Endodermal cell (in vitro differentiated cells): ENCODE results near the gene PLPPR1. TPM values are rescaled to one million over a fixed set of nuclear protein-coding genes. Genes with fewer than 3 reads are reported as not detected.

Experiments
- DNase-seq: peaks from one replicate; pipeline ENCODE4 v3.0.0-alpha.2; 2017
- H3K27ac ChIP-seq: 2 replicates; pipeline ENCODE4 v1.5.1; 2013; ENCODE audit warnings: mild to moderate bottlenecking, low read depth, low read length, moderate library complexity
- H3K27me3 ChIP-seq: 2 replicates; pipeline ENCODE4 v1.6.1; 2013; ENCODE audit warnings: mild to moderate bottlenecking, low read length, moderate library complexity; ENCODE audit not compliant: insufficient read depth, control insufficient read depth, poor library complexity, severe bottlenecking
- H3K36me3 ChIP-seq: 2 replicates; pipeline ENCODE4 v1.7.0; 2013; ENCODE audit warnings: mild to moderate bottlenecking, low read length, moderate library complexity; ENCODE audit not compliant: control insufficient read depth, insufficient read depth
- H3K4me1 ChIP-seq: one replicate; pipeline ENCODE4 v1.7.0; 2013; ENCODE audit warnings: low read length; ENCODE audit not compliant: control insufficient read depth, insufficient read depth
- H3K4me3 ChIP-seq: 2 replicates; pipeline ENCODE4 v1.5.1; 2013; ENCODE audit warnings: mild to moderate bottlenecking, low read length, moderate library complexity
- H3K9ac ChIP-seq: 2 replicates; pipeline ENCODE4 v1.6.1; 2013; ENCODE audit warnings: mild to moderate bottlenecking, low read length, moderate library complexity; ENCODE audit not compliant: poor library complexity, severe bottlenecking; ENCODE audit errors: extremely low read depth
- H3K9me3 ChIP-seq: 2 replicates; pipeline ENCODE4 v1.6.1; 2013; ENCODE audit warnings: mild to moderate bottlenecking, low read length, moderate library complexity; ENCODE audit not compliant: control insufficient read depth
- H3K27ac Mint-ChIP-seq: 2 replicates; pipeline ENCODE4 v1.8.0; 2020; ENCODE audit warnings: mixed read lengths
- H3K27me3 Mint-ChIP-seq: 2 replicates; pipeline ENCODE4 v1.8.0; 2021; ENCODE audit warnings: mild to moderate bottlenecking, mixed read lengths; ENCODE audit not compliant: insufficient read depth
- H3K36me3 Mint-ChIP-seq: 2 replicates; pipeline ENCODE4 v1.8.0; 2020; ENCODE audit warnings: low read depth, mixed read lengths
- H3K4me1 Mint-ChIP-seq: 2 replicates; pipeline ENCODE4 v1.8.0; 2020; ENCODE audit warnings: mixed read lengths
- H3K4me3 Mint-ChIP-seq: 2 replicates; pipeline ENCODE4 v1.8.0; 2020; ENCODE audit warnings: mild to moderate bottlenecking, moderate library complexity, mixed read lengths
- H3K9me3 Mint-ChIP-seq: 2 replicates; pipeline ENCODE4 v1.8.0; 2020; ENCODE audit warnings: mild to moderate bottlenecking, mixed read lengths
- WGBS, 2 experiments: methylation state at CpG; one replicate each; pipeline versions ENCODE4 v1.1.5 to v1.1.7; 2013; ENCODE audit warnings: missing lambda C conversion rate in 2 of 2, mixed read lengths in 1 of 2; ENCODE audit not compliant: insufficient coverage in 1 of 2, insufficient read length in 1 of 2; 5-methylcytosine and 5-hydroxymethylcytosine counted together
- total RNA-seq, 2 donors: library from RNA; stranded (reverse); fragmentation: NEBNext Ultra II Directional in 1 of 2; extraction: Animal tissue kit (Norgen Biotek cat#: 25700) in 1 of 2; gene quantifications; 2 replicates in 1 of 2; 3 replicates in 1 of 2; pipeline ENCODE4 v1.2.1, GENCODE V29; 2021
- TF ChIP-seq, protein P1 (sequence below): fragments of 200-600 bp; sonication (generic); conservative IDR thresholded peaks from 2 replicates; pipeline ENCODE4 v1.5.0; 2021; ENCODE audit warnings: antibody characterized with exemption, mild to moderate bottlenecking

Gene PLPPR1
- total RNA-seq, 2 donors from 2014 or later: 1.5 to 4.6 TPM

DNA sequence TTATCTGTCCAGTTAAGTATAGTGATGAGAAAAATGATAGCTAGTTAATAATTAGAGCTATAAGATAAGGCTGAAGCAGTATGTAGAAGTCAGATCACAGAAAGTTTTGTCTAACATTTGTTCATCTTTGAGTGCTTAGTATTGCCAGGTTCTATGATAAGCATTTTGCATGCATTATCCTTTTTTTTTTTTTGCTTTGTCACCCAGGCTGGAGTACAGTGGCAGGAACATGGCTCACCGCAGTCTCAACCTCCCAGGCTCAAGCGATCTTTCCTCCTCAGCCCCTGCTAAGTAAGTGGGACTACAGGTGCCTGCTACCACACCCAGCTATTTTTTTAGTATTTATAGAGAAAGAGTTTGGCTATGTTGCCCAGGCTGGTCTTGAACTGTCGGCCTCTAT is 338.8 kb downstream of the PLPPR1 start:
- Histone ChIP-seq H3K9me3 (no peaks in the 10 kb centered on the region), H3K4me3 (no peak overlapping the region), H3K27me3 (no peaks in the 10 kb centered on the region), H3K27ac (no peak overlapping the region), H3K9ac (no peak overlapping the region), H3K4me1 (no peaks in the 10 kb centered on the region), H3K36me3 (no peaks in the 10 kb centered on the region)
- Mint-ChIP-seq H3K36me3 (no peaks in the 10 kb centered on the region), H3K9me3 (no peaks in the 10 kb centered on the region), H3K27ac (no peak overlapping the region), H3K27me3 (no peaks in the 10 kb centered on the region), H3K4me1 (no peaks in the 10 kb centered on the region), H3K4me3 (no peak overlapping the region)
- WGBS, 2 experiments: 89% methylated on average over 1 to 3 of the region's 3 CpGs
- TF ChIP-seq, protein P1, sequence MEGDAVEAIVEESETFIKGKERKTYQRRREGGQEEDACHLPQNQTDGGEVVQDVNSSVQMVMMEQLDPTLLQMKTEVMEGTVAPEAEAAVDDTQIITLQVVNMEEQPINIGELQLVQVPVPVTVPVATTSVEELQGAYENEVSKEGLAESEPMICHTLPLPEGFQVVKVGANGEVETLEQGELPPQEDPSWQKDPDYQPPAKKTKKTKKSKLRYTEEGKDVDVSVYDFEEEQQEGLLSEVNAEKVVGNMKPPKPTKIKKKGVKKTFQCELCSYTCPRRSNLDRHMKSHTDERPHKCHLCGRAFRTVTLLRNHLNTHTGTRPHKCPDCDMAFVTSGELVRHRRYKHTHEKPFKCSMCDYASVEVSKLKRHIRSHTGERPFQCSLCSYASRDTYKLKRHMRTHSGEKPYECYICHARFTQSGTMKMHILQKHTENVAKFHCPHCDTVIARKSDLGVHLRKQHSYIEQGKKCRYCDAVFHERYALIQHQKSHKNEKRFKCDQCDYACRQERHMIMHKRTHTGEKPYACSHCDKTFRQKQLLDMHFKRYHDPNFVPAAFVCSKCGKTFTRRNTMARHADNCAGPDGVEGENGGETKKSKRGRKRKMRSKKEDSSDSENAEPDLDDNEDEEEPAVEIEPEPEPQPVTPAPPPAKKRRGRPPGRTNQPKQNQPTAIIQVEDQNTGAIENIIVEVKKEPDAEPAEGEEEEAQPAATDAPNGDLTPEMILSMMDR: no peak
- DNase-seq: no peak

- no peak overlapping the region for H3K4me3 ChIP-seq
- no peaks in the 10 kb centered on the region for H3K36me3 ChIP-seq
- no peak overlapping the region for H3K27ac ChIP-seq
- H3K27me3 ChIP-seq: no peaks in the 10 kb centered on the region
- Mint-ChIP-seq H3K4me3 (no peak overlapping the region), H3K4me1 (no peaks in the 10 kb centered on the region), H3K9me3 (no peaks in the 10 kb centered on the region), H3K27me3 (no peaks in the 10 kb centered on the region), H3K27ac (no peak overlapping the region), H3K36me3 (no peaks in the 10 kb centered on the region)
- H3K9ac ChIP-seq: no peak overlapping the region
- WGBS, 2 experiments: 86% methylated on average over 2 of the region's 2 CpGs; no CpG with 5 or more reads in 1 of the 2 experiments
- DNase-seq: no peak
- no peaks in the 10 kb centered on the region for H3K9me3 ChIP-seq
- TF ChIP-seq, protein P1: no peak
- H3K4me1 ChIP-seq: no peaks in the 10 kb centered on the region
These were observed 340.8 kb downstream of the PLPPR1 start for GRCh38 chr9:101369286-101369685.

DNA sequence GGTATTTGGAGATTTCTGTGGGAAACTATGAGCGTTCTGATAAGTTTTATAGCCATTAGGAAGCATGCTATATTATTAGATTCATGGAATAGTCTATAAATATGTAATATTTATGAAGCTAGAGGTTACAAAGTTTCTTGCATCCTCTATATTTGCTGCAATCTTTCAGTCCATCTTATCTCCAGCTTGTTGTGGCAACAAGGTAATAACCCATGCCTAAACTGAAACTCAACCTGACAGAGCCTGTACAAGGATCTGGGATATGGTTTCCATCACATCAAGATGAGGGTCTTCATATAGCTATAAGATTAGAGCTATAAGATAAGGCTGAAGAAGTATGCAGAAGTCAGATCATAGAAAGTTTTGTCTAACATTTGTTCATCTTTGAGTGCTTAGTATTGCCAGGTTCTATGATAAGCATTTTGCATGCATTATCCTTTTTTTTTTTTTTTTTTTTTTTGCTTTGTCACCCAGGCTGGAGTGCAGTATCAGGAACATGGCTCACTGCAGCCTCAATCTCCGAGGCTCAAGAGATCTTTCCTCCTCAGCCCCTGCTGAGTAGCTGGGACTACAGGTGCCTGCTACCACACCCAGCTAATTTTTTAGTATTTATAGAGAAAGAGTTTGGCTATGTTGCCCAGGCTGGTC is 341.5 kb downstream of the PLPPR1 start:
- Mint-ChIP-seq H3K4me1 (no peaks in the 10 kb centered on the region), H3K9me3 (no peaks in the 10 kb centered on the region), H3K36me3 (no peaks in the 10 kb centered on the region), H3K4me3 (no peak overlapping the region), H3K27ac (no peak overlapping the region), H3K27me3 (no peaks in the 10 kb centered on the region)
- Histone ChIP-seq H3K4me1 (no peaks in the 10 kb centered on the region), H3K9ac (no peak overlapping the region), H3K9me3 (no peaks in the 10 kb centered on the region), H3K27ac (no peak overlapping the region), H3K27me3 (no peaks in the 10 kb centered on the region), H3K4me3 (no peak overlapping the region), H3K36me3 (no peaks in the 10 kb centered on the region)
- TF ChIP-seq, protein P1: no peak
- WGBS, 2 experiments: 96% methylated on average over 2 of the region's 2 CpGs; no CpG with 5 or more reads in 1 of the 2 experiments
- DNase-seq: no peak
